GM23338 (cell line): ENCODE results near the gene PRR14L. TPM values are rescaled to one million over a fixed set of nuclear protein-coding genes. Genes with fewer than 3 reads are reported as not detected.
"Not testable (repeated sequence)": the region's sequence is repeated elsewhere in the genome, so short reads cannot be mapped to it uniquely, and the experiment has no call there.

ENCODE experiments used
- ATAC-seq: fragments of 200-7000 bp; cut with Tn5 transposase; 3 replicates; pipeline ENCODE4 v1.9.1; 2020
- DNase-seq: peaks from one replicate; pipeline ENCODE4 v3.0.0-alpha.2; 2015; ENCODE audit warnings: low spot score
- H2AFZ ChIP-seq: fragments of 200-600 bp; sonication (generic); 2 replicates; pipeline ENCODE4 v1.8.0; 2016; ENCODE audit warnings: antibody characterized with exemption, mild to moderate bottlenecking, moderate library complexity
- H3F3A ChIP-seq: fragments of 200-600 bp; sonication (generic); replicated peaks from 2 replicates; pipeline ENCODE4 v1.8.0; 2017; ENCODE audit warnings: antibody characterized with exemption, mixed run types, low read depth
- H3K27ac ChIP-seq: fragments of 200-600 bp; sonication (generic); 2 replicates; pipeline ENCODE4 v1.6.1; 2016; ENCODE audit warnings: low read depth
- H3K27me3 ChIP-seq: fragments of 200-600 bp; sonication (generic); 2 replicates; pipeline ENCODE4 v1.8.0; 2016; ENCODE audit warnings: mild to moderate bottlenecking, mixed run types, moderate library complexity; ENCODE audit not compliant: insufficient read depth
- H3K36me3 ChIP-seq: fragments of 200-600 bp; sonication (generic); 2 replicates; pipeline ENCODE4 v1.8.0; 2016; ENCODE audit warnings: mild to moderate bottlenecking; ENCODE audit not compliant: insufficient read depth
- H3K4me1 ChIP-seq: fragments of 200-600 bp; sonication (generic); 2 replicates; pipeline ENCODE4 v1.8.0; 2016; ENCODE audit warnings: mild to moderate bottlenecking, moderate library complexity; ENCODE audit not compliant: insufficient read depth
- H3K4me2 ChIP-seq: fragments of 200-600 bp; sonication (generic); 2 replicates; pipeline ENCODE4 v1.7.1; 2017; ENCODE audit warnings: mixed run types
- H3K4me3 ChIP-seq: fragments of 200-600 bp; sonication (generic); 2 replicates; pipeline ENCODE4 v1.6.1; 2016; ENCODE audit warnings: mixed run types
- H3K79me2 ChIP-seq: fragments of 200-600 bp; sonication (generic); replicated peaks from 2 replicates; pipeline ENCODE4 v1.8.0; 2017; ENCODE audit warnings: mild to moderate bottlenecking; ENCODE audit not compliant: insufficient read depth
- H3K9me2 ChIP-seq: fragments of 200-600 bp; sonication (generic); 2 replicates; pipeline ENCODE4 v1.8.0; 2017; ENCODE audit not compliant: insufficient read depth
- H4K20me1 ChIP-seq: fragments of 200-600 bp; sonication (generic); replicated peaks from 2 replicates; pipeline ENCODE4 v1.8.0; 2017; ENCODE audit warnings: mild to moderate bottlenecking; ENCODE audit not compliant: insufficient read depth
- H3K27ac Mint-ChIP-seq: 2 replicates; pipeline ENCODE4 v1.8.0; 2020; ENCODE audit warnings: inconsistent platforms, mild to moderate bottlenecking, moderate library complexity, mixed read lengths
- H3K27me3 Mint-ChIP-seq: 3 replicates; pipeline ENCODE4 v1.8.0; 2022; ENCODE audit warnings: low read depth, mild to moderate bottlenecking, moderate library complexity, mixed read lengths, inconsistent platforms; ENCODE audit not compliant: insufficient read depth, poor library complexity
- H3K36me3 Mint-ChIP-seq: 3 replicates; pipeline ENCODE4 v1.8.0; 2021; ENCODE audit warnings: low read depth, mild to moderate bottlenecking, inconsistent platforms, moderate library complexity, mixed read lengths
- H3K4me1 Mint-ChIP-seq: 3 replicates; pipeline ENCODE4 v1.8.0; 2020; ENCODE audit warnings: mild to moderate bottlenecking, inconsistent platforms, mixed read lengths
- H3K4me3 Mint-ChIP-seq: 3 replicates; pipeline ENCODE4 v1.8.0; 2021; ENCODE audit warnings: moderate library complexity, mild to moderate bottlenecking, inconsistent platforms, mixed read lengths
- H3K9me3 Mint-ChIP-seq: 3 replicates; pipeline ENCODE4 v1.8.0; 2020; ENCODE audit warnings: moderate library complexity, mild to moderate bottlenecking, inconsistent platforms, mixed read lengths
- CTCF ChIP-seq, 2 experiments: fragments of 200-600 bp in 1 of 2; sonication (generic) in 1 of 2; conservative IDR thresholded peaks; 2 replicates each; pipeline versions ENCODE4 v1.5.1 to v1.6.1; 2016 to 2017; ENCODE audit warnings: antibody characterized with exemption in 2 of 2, low read depth in 2 of 2, mild to moderate bottlenecking in 2 of 2, moderate library complexity in 1 of 2
- EZH2 ChIP-seq: fragments of 200-600 bp; sonication (generic); IDR thresholded peaks from one replicate; pipeline ENCODE4 v1.8.0; 2017; ENCODE audit warnings: antibody characterized with exemption, mild to moderate bottlenecking, low read depth; ENCODE audit not compliant: unreplicated experiment
- JUNB ChIP-seq: IDR thresholded peaks from one replicate; pipeline ENCODE4 v1.6.1; 2016; ENCODE audit warnings: antibody characterized with exemption; ENCODE audit not compliant: unreplicated experiment
- NANOG ChIP-seq: IDR thresholded peaks from 2 replicates; pipeline ENCODE4 v1.6.1; 2016; ENCODE audit warnings: antibody characterized with exemption, borderline replicate concordance
- POLR2AphosphoS5 ChIP-seq: IDR thresholded peaks from 2 replicates; pipeline ENCODE4 v1.6.1; 2016; ENCODE audit warnings: antibody characterized with exemption, low read depth
- ZNF114 ChIP-seq: fragments of 250-450 bp; sonication (Bioruptor Pico); IDR thresholded peaks from 2 replicates; pipeline ENCODE4 v1.5.0; 2020; ENCODE audit warnings: mild to moderate bottlenecking, moderate library complexity
- polyA plus RNA-seq: library from polyadenylated mRNA; unstranded; fragments of >200 nt; fragmentation: Nextera tagmentation; extraction: Ambion mirVana; gene quantifications from 2 replicates; pipeline ENCODE4 v1.2.1, GENCODE V29; 2016
- total RNA-seq: library from RNA; depleted of rRNA; stranded (reverse); fragments of >200 nt; shearing (Covaris generic); gene quantifications from 2 replicates; pipeline ENCODE4 v1.2.3, GENCODE V29; 2014
- TF ChIP-seq, protein P1 (sequence below): fragments of 250-450 bp; sonication (Bioruptor Pico); IDR thresholded peaks from 2 replicates; pipeline ENCODE4 v1.5.0; 2020; ENCODE audit warnings: mild to moderate bottlenecking, moderate library complexity
- TF ChIP-seq, protein P2 (sequence below): IDR thresholded peaks from 2 replicates; pipeline ENCODE4 v1.6.1; 2016; ENCODE audit warnings: antibody characterized with exemption

PRR14L gene
- total and polyA plus RNA-seq, 2 experiments from 2014 or later = 46.3 to 54.0 TPM

DNA sequence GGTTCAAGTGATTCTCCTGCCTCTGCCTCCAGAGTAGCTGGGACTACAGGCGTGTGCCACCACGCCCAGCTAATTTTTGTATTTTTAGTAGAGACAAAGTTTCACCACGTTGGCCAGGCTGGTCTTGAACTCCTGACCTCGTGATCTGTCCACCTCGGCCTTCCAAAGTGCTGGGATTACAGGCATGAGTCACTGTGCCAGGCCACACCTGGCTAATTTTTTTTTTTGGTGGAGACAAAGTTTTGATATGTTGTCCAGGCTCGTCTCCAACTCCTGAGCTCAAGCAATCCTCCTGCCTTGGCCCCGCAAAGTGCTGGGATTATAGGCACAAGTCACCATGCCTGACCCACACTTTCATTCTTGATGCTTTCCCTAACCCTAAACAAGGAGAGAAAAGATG lies 9.6 kb downstream of the PRR14L start:
- not testable (repeated sequence) for ATAC-seq, H3F3A ChIP-seq, H3K4me3 Mint-ChIP-seq, H3K36me3 ChIP-seq, H3K4me1 ChIP-seq, H2AFZ ChIP-seq, H3K4me3 ChIP-seq, H3K4me1 Mint-ChIP-seq, H3K27me3 ChIP-seq, H3K27me3 Mint-ChIP-seq, H3K9me3 Mint-ChIP-seq, H3K27ac Mint-ChIP-seq, DNase-seq, H3K9me2 ChIP-seq, H3K4me2 ChIP-seq, H3K27ac ChIP-seq
- peaks cover 100% of the 10 kb centered on the region for H3K79me2 ChIP-seq
- H4K20me1 ChIP-seq = peaks cover 61% of the 10 kb centered on the region
- peaks cover 43% of the 10 kb centered on the region; the same call in 2 of the 3 replicates for H3K36me3 Mint-ChIP-seq

DNA sequence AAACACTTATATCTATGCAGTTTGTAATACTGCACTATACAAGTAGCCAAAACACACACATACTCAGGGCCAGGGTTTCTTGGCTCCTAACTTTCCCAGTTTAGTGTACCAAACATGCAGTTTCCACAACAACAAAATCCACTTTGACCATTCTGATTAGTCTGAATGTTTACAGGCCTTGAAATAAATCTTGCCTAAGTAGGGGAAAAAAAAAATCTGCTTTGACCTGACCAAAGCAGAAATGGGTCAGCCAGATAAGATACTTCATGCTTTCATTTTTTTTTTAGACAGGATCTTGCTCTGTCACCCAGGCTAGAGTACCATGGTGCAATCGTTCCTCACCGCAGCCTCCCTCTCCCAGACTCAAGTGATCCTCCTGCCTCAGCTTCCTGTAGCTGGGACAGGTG lies 10.1 kb downstream of the PRR14L start:
- TF ChIP-seq NANOG (no peak), POLR2AphosphoS5 (no peak), JUNB (no peak), ZNF114 (CRISPR knock-in tag) (no peak), EZH2 (no peak), CTCF (conservative IDR thresholded peaks at IDR 0.05; ENCODE audit: low read depth in 2 of 2) (no peak)
- TF ChIP-seq, protein P1, sequence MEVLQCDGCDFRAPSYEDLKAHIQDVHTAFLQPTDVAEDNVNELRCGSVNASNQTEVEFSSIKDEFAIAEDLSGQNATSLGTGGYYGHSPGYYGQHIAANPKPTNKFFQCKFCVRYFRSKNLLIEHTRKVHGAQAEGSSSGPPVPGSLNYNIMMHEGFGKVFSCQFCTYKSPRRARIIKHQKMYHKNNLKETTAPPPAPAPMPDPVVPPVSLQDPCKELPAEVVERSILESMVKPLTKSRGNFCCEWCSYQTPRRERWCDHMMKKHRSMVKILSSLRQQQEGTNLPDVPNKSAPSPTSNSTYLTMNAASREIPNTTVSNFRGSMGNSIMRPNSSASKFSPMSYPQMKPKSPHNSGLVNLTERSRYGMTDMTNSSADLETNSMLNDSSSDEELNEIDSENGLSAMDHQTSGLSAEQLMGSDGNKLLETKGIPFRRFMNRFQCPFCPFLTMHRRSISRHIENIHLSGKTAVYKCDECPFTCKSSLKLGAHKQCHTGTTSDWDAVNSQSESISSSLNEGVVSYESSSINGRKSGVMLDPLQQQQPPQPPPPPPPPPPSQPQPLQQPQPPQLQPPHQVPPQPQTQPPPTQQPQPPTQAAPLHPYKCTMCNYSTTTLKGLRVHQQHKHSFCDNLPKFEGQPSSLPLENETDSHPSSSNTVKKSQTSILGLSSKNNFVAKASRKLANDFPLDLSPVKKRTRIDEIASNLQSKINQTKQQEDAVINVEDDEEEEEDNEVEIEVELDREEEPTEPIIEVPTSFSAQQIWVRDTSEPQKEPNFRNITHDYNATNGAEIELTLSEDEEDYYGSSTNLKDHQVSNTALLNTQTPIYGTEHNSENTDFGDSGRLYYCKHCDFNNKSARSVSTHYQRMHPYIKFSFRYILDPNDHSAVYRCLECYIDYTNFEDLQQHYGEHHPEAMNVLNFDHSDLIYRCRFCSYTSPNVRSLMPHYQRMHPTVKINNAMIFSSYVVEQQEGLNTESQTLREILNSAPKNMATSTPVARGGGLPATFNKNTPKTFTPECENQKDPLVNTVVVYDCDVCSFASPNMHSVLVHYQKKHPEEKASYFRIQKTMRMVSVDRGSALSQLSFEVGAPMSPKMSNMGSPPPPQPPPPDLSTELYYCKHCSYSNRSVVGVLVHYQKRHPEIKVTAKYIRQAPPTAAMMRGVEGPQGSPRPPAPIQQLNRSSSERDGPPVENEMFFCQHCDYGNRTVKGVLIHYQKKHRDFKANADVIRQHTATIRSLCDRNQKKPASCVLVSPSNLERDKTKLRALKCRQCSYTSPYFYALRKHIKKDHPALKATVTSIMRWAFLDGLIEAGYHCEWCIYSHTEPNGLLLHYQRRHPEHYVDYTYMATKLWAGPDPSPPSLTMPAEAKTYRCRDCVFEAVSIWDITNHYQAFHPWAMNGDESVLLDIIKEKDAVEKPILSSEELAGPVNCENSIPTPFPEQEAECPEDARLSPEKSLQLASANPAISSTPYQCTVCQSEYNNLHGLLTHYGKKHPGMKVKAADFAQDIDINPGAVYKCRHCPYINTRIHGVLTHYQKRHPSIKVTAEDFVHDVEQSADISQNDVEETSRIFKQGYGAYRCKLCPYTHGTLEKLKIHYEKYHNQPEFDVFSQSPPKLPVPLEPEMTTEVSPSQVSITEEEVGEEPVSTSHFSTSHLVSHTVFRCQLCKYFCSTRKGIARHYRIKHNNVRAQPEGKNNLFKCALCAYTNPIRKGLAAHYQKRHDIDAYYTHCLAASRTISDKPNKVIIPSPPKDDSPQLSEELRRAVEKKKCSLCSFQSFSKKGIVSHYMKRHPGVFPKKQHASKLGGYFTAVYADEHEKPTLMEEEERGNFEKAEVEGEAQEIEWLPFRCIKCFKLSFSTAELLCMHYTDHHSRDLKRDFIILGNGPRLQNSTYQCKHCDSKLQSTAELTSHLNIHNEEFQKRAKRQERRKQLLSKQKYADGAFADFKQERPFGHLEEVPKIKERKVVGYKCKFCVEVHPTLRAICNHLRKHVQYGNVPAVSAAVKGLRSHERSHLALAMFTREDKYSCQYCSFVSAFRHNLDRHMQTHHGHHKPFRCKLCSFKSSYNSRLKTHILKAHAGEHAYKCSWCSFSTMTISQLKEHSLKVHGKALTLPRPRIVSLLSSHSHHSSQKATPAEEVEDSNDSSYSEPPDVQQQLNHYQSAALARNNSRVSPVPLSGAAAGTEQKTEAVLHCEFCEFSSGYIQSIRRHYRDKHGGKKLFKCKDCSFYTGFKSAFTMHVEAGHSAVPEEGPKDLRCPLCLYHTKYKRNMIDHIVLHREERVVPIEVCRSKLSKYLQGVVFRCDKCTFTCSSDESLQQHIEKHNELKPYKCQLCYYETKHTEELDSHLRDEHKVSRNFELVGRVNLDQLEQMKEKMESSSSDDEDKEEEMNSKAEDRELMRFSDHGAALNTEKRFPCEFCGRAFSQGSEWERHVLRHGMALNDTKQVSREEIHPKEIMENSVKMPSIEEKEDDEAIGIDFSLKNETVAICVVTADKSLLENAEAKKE = no peak
- TF ChIP-seq, protein P2, sequence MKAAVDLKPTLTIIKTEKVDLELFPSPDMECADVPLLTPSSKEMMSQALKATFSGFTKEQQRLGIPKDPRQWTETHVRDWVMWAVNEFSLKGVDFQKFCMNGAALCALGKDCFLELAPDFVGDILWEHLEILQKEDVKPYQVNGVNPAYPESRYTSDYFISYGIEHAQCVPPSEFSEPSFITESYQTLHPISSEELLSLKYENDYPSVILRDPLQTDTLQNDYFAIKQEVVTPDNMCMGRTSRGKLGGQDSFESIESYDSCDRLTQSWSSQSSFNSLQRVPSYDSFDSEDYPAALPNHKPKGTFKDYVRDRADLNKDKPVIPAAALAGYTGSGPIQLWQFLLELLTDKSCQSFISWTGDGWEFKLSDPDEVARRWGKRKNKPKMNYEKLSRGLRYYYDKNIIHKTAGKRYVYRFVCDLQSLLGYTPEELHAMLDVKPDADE = no peak
- no peaks in the 10 kb centered on the region for H3K27me3 Mint-ChIP-seq
- Histone ChIP-seq H3K4me1 (no peaks in the 10 kb centered on the region), H3K27me3 (no peaks in the 10 kb centered on the region), H4K20me1 (peaks cover 61% of the 10 kb centered on the region), H2AFZ (no peak overlapping the region), H3K4me2 (no peak overlapping the region), H3F3A (0 out of 2 replicates have a peak, but pooled peaks cover 3% of the 10 kb centered on the region), H3K4me3 (no peak overlapping the region), H3K27ac (no peak overlapping the region), H3K9me2 (no peaks in the 10 kb centered on the region), H3K79me2 (peaks cover 100% of the 10 kb centered on the region), H3K36me3 (peaks cover 10% of the 10 kb centered on the region)
- no peak for ATAC-seq
- no peak overlapping the region for H3K27ac Mint-ChIP-seq
- H3K4me3 Mint-ChIP-seq = no peak overlapping the region
- DNase-seq = no peak
- peaks cover 45% of the 10 kb centered on the region for H3K36me3 Mint-ChIP-seq
- no peaks in the 10 kb centered on the region for H3K9me3 Mint-ChIP-seq
- 0 out of 3 replicates have a peak, but pooled peaks cover 2% of the 10 kb centered on the region for H3K4me1 Mint-ChIP-seq
